Adrenal gland (tissue), 5 donors: ENCODE measurements around the gene PKNOX2.

Experiments used
- CTCF ChIP-seq, 6 experiments: fragments of 450-650 bp in 4 of 6; fragments of 200-600 bp in 2 of 6; sonication (generic) in 1 of 6; IDR thresholded peaks; 1 replicate in 5 of 6; 2 replicates in 1 of 6; pipeline versions ENCODE4 v1.5.1 to v1.8.0; 2016 to 2021; ENCODE audit warnings: antibody characterized with exemption in 6 of 6, mild to moderate bottlenecking in 2 of 6, moderate library complexity in 1 of 6
- POLR2A ChIP-seq, 2 donors: fragments of 450-650 bp; IDR thresholded peaks; one replicate each; pipeline ENCODE4 v1.6.1; 2017; ENCODE audit warnings: antibody characterized with exemption in 2 of 2, mild to moderate bottlenecking in 2 of 2, moderate library complexity in 1 of 2
- donor health status: DM: no; HTN: no; CAD: no.

GRCh38 chr11:125372088-125372487, 207.5 kb downstream of the PKNOX2 start:
- TF ChIP-seq POLR2A (IDR thresholded peaks at IDR 0.05): no peak
- TF ChIP-seq CTCF (IDR thresholded peaks at IDR 0.05): no peak
